ENCODE measurements around the gene NETO2.
"Not testable (repeated sequence)": the region's sequence is repeated elsewhere in the genome, so short reads cannot be mapped to it uniquely, and the experiment has no call there.

- TF ChIP-seq CTCF (conservative IDR thresholded peaks at IDR 0.05 in 1 of 2, IDR thresholded peaks at IDR 0.05 in 1 of 2; ENCODE audit: extremely low read depth in 1 of 2, insufficient read depth in 1 of 2, low read depth in 1 of 2, low read length in 2 of 2); EZH2 (IDR thresholded peaks at IDR 0.05; ENCODE audit: borderline replicate concordance, low read length): not testable (repeated sequence)
Measured at GRCh38 chr16:47152501-47152900, 8.8 kb upstream of the NETO2 start.
